HepG2 (cell line): ENCODE results near the gene MXRA7. TPM values are rescaled to one million over a fixed set of nuclear protein-coding genes. Genes with fewer than 3 reads are reported as not detected.
A peak's percentile ranks its signal among the peaks of the same experiment; 100 is the strongest.

Source experiments
- BHLHE40 ChIP-seq: IDR thresholded peaks from 2 replicates; pipeline ENCODE4 v1.6.1; 2011; ENCODE audit warnings: low read length, improper control_type of control experiment
- BORCS8-MEF2B ChIP-seq: sonication (generic); formaldehyde crosslinking; IDR thresholded peaks from 2 replicates; pipeline ENCODE4 v1.8.0; 2022; ENCODE audit warnings: mild to moderate bottlenecking, missing genetic modification reagents
- CAMTA2 ChIP-seq: sonication (generic); formaldehyde crosslinking; IDR thresholded peaks from 2 replicates; pipeline ENCODE4 v1.4.0; 2020; ENCODE audit warnings: mild to moderate bottlenecking, missing genetic modification reagents, borderline replicate concordance
- FLYWCH1 ChIP-seq: sonication (generic); formaldehyde crosslinking; IDR thresholded peaks from 2 replicates; pipeline ENCODE4 v1.8.1; 2023; ENCODE audit warnings: mild to moderate bottlenecking, missing genetic modification reagents
- FOXP4 ChIP-seq: sonication (generic); formaldehyde crosslinking; IDR thresholded peaks from 2 replicates; pipeline ENCODE4 v1.4.0; 2020; ENCODE audit warnings: missing genetic modification reagents
- KLF9 ChIP-seq: IDR thresholded peaks from 2 replicates; pipeline ENCODE4 v1.6.1; 2016; ENCODE audit warnings: low read depth
- MED8 ChIP-seq: sonication (generic); formaldehyde crosslinking; IDR thresholded peaks from 2 replicates; pipeline ENCODE4 v1.8.1; 2023; ENCODE audit warnings: mild to moderate bottlenecking, missing genetic modification reagents; ENCODE audit not compliant: insufficient replicate concordance
- MLLT10 ChIP-seq: sonication (generic); formaldehyde crosslinking; IDR thresholded peaks from 2 replicates; pipeline ENCODE4 v1.4.0; 2020; ENCODE audit warnings: missing genetic modification reagents
- MTA3 ChIP-seq: sonication (generic); formaldehyde crosslinking; IDR thresholded peaks from 2 replicates; pipeline ENCODE4 v1.4.0; 2020; ENCODE audit warnings: missing genetic modification reagents
- MXI1 ChIP-seq: IDR thresholded peaks from 3 replicates; pipeline ENCODE4 v1.6.1; 2012; ENCODE audit warnings: low read depth, low read length, inconsistent platforms, borderline replicate concordance
- NFE2 ChIP-seq: sonication (generic); formaldehyde crosslinking; IDR thresholded peaks from 2 replicates; pipeline ENCODE4 v1.4.0; 2020; ENCODE audit warnings: missing genetic modification reagents
- NFE2L1 ChIP-seq: sonication (generic); formaldehyde crosslinking; IDR thresholded peaks from 2 replicates; pipeline ENCODE4 v1.4.0; 2020; ENCODE audit warnings: missing genetic modification reagents, mild to moderate bottlenecking, borderline replicate concordance
- NFKBIZ ChIP-seq: IDR thresholded peaks from 2 replicates; pipeline ENCODE4 v1.6.1; 2018; ENCODE audit warnings: missing genetic modification reagents, missing compliant biosample characterization
- NONO ChIP-seq, 2 experiments: fragments of 450-650 bp in 1 of 2; sonication (generic) in 1 of 2; formaldehyde crosslinking in 1 of 2; IDR thresholded peaks in 1 of 2; conservative IDR thresholded peaks in 1 of 2; 2 replicates each; pipeline versions ENCODE4 v1.6.1 to v1.8.0; 2017 to 2022; ENCODE audit warnings: mild to moderate bottlenecking in 1 of 2, missing genetic modification reagents in 1 of 2, moderate library complexity in 1 of 2
- SOX6 ChIP-seq, 2 experiments: fragments of 450-650 bp in 1 of 2; sonication (generic) in 1 of 2; formaldehyde crosslinking in 1 of 2; IDR thresholded peaks; 2 replicates each; pipeline versions ENCODE4 v1.4.0 to v1.6.1; 2017 to 2020; ENCODE audit warnings: antibody characterized with exemption in 1 of 2, mild to moderate bottlenecking in 1 of 2, missing genetic modification reagents in 1 of 2
- STAT6 ChIP-seq: sonication (generic); formaldehyde crosslinking; IDR thresholded peaks from 2 replicates; pipeline ENCODE4 v1.4.0; 2020; ENCODE audit warnings: missing genetic modification reagents, mild to moderate bottlenecking, borderline replicate concordance
- TARDBP ChIP-seq: sonication (generic); formaldehyde crosslinking; IDR thresholded peaks from 2 replicates; pipeline ENCODE4 v1.8.0; 2022; ENCODE audit warnings: mild to moderate bottlenecking, missing genetic modification reagents
- TFDP2 ChIP-seq: sonication (generic); formaldehyde crosslinking; IDR thresholded peaks from 2 replicates; pipeline ENCODE4 v1.4.0; 2020; ENCODE audit warnings: missing genetic modification reagents
- ZBTB42 ChIP-seq: sonication (generic); formaldehyde crosslinking; IDR thresholded peaks from 2 replicates; pipeline ENCODE4 v1.5.0; 2020; ENCODE audit warnings: mild to moderate bottlenecking, missing genetic modification reagents
- ZNF232 ChIP-seq: sonication (generic); formaldehyde crosslinking; IDR thresholded peaks from 2 replicates; pipeline ENCODE4 v1.4.0; 2020; ENCODE audit warnings: missing genetic modification reagents, borderline replicate concordance
- ZNF235 ChIP-seq: sonication (generic); formaldehyde crosslinking; IDR thresholded peaks from 2 replicates; pipeline ENCODE4 v1.8.1; 2023; ENCODE audit warnings: mild to moderate bottlenecking, missing genetic modification reagents, borderline replicate concordance
- ZNF335 ChIP-seq: sonication (generic); formaldehyde crosslinking; IDR thresholded peaks from 2 replicates; pipeline ENCODE4 v1.4.0; 2020; ENCODE audit warnings: missing genetic modification reagents
- ZNF550 ChIP-seq: sonication (generic); formaldehyde crosslinking; IDR thresholded peaks from 2 replicates; pipeline ENCODE4 v1.4.0; 2020; ENCODE audit warnings: mild to moderate bottlenecking, missing genetic modification reagents, borderline replicate concordance
- ZNF569 ChIP-seq: sonication (generic); formaldehyde crosslinking; IDR thresholded peaks from 2 replicates; pipeline ENCODE4 v1.5.0; 2020; ENCODE audit warnings: mild to moderate bottlenecking, missing genetic modification reagents, moderate library complexity, borderline replicate concordance
- polyA plus RNA-seq, 8 experiments: library from polyadenylated mRNA; depleted of rRNA in 3 of 8; stranded (reverse) in 7 of 8; unstranded in 1 of 8; fragments of >200 nt; fragmentation: Illumina TruSeq in 4 of 8; extraction: Trizol in 4 of 8; gene quantifications; 2 replicates each; pipeline versions ENCODE4 v1.2.1 to v1.2.3, GENCODE V29; 2011 to 2016; ENCODE audit warnings: low read depth in 4 of 8, missing spikeins in 1 of 8, mixed read lengths in 1 of 8; ENCODE audit not compliant: insufficient read depth in 1 of 8
- total RNA-seq, 5 experiments: library from RNA; depleted of rRNA; stranded (reverse); fragments of >200 nt; fragmentation: Illumina TruSeq; extraction: Trizol; gene quantifications; 2 replicates each; pipeline ENCODE4 v1.2.3, GENCODE V29; 2016; ENCODE audit warnings: low read depth in 1 of 5

The MXRA7 gene
- total and polyA plus RNA-seq, 2 of the 13 experiments (the other 11 are each of a cell fraction or from before 2014, with no cell fraction given): 44.8 to 112 TPM

GRCh38 chr17:76725580-76726230 lies 14.9 kb upstream of the MXRA7 start (continued):
- TF ChIP-seq ZBTB42 (no peak), MTA3 (no peak), ZNF335 (no peak), NONO (IDR thresholded peaks at IDR 0.05) (no peak), NONO (CRISPR knock-in tag; conservative IDR thresholded peaks at IDR 0.05) (no peak), BORCS8-MEF2B (CRISPR knock-in tag) (no peak), FOXP4 (CRISPR knock-in tag) (no peak; the same call in 1 of the 2 replicates), NFE2L1 (CRISPR knock-in tag) (no peak), TARDBP (CRISPR knock-in tag) (no peak), NFKBIZ (CRISPR knock-in tag) (no peak), STAT6 (CRISPR knock-in tag) (no peak), MED8 (CRISPR knock-in tag) (peak; percentile 41), ZNF235 (CRISPR knock-in tag) (no peak), CAMTA2 (CRISPR knock-in tag) (no peak; the same call in 1 of the 2 replicates), ZNF569 (peak; percentile 19; the same call in 1 of the 2 replicates), BHLHE40 (no peak), ZNF232 (CRISPR knock-in tag) (no peak), FLYWCH1 (CRISPR knock-in tag) (no peak), ZNF550 (CRISPR knock-in tag) (no peak), NFE2 (CRISPR knock-in tag) (no peak), KLF9 (CRISPR knock-in tag) (no peak), TFDP2 (CRISPR knock-in tag) (no peak), SOX6 (IDR thresholded peaks at IDR 0.05) (no peak), SOX6 (CRISPR knock-in tag; IDR thresholded peaks at IDR 0.05) (peak; percentile 55), MLLT10 (CRISPR knock-in tag) (no peak), MXI1 (no peak; the same call in 2 of the 3 replicates)
